GM19397 (cell line): ENCODE measurements around the gene CD2BP2.

Experiments used
- ATAC-seq: cut with Tn5 transposase; IDR thresholded peaks from one replicate; pipeline ENCODE4 v1.9.1; 2021; ENCODE audit warnings: mild to moderate bottlenecking, moderate library complexity; ENCODE audit not compliant: unreplicated experiment

Gene CD2BP2

GRCh38 chr16:30379158-30379783 lies 24.2 kb upstream of the CD2BP2 start:
- ATAC-seq, result peak; percentile 0

GRCh38 chr16:30378236-30379157 lies 23.4 kb upstream of the CD2BP2 start:
- ATAC-seq, result peak; percentile 84

DNA sequence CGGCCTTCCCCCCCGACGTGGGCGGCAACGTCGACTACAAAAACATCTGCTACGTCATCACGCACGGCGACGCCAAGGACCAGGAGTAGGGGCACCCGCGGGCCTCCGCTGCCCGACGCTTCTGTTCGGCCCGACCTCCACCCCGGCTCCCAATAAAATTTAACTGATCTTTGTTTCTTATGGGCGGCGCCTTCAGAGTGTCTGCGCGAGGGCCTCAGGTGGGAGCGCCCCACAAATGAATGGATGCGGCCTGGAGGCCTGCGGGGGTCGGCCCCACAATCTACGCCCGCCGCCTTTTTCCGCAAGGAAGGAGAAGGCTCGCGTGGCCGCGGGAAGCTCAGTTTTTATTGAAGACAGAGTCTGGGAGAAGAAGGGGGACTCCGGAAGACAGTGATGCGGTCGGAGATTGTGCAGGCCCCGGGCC lies 22.7 kb upstream of the CD2BP2 start:
- peak; percentile 49 for ATAC-seq

DNA sequence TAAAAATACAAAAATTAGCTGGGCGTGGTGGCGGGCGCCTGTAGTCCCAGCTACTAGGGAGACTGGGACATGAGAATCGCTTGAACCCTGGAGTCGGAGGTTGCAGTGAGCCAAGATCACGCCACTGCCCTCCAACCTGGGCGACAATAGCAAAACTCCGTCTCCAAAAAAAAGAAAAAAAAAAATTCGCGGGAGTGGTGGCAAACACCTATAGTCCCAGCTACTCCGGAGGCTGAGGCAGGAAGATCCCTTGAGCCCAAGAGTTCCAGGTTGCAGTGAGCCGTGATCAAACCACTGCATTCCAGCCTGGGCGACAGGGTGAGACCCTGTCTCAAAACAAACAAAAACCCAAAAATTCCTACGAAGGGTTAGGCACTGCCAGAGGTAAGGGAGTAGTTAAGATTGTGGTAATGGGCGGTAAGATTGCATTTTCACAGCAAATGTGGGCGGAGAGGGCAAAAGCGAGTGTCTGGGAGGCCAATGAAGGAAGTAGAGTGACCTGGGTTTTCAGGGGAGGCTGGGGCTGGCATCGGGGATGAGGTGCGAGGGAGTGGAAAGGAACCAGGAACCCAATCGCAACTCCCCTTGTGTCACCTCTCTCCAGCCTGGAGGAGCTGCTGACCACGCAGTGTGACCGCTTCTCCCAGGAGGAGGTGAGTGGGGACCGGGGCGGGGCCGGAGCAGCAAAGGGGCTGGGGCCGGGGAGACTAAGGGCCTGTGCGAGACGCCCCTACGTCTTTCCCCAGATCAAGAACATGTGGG lies 22.1 kb upstream of the CD2BP2 start:
- ATAC-seq, result no peak

- ATAC-seq, result no peak
Observed at GRCh38 chr16:30376461-30376902, 21.4 kb upstream of the CD2BP2 start.

GRCh38 chr16:30375864-30376263 lies 20.8 kb upstream of the CD2BP2 start:
- no peak for ATAC-seq

DNA sequence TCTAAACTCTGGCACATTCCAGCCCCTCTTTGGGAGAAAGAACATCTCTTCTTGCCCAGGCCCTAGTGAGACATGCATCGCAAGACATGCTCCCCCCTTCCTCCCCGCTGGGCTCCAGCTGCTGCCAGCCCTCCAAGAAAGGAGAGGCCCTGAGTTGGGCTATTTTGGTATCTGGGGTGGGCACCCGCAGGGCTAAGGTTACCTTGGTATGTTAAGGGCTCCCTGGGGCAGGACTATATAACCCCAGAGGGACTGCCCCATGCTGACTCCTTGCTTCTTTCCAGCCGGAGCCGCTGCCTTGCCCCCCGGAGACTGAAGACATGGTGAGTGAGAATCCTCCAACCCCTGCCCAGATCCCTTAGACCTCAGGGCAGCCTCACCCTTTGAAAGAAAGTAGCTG lies 19.4 kb upstream of the CD2BP2 start, which contains the start of gene MYL11:
MYL11 (plus strand) TSS at position 265 of the 400 bp plus-strand sequence; CDS start at position 321, 56 bp downstream.
- ATAC-seq, result no peak

GRCh38 chr16:30372725-30373124 lies 17.6 kb upstream of the CD2BP2 start:
- ATAC-seq, result no peak

DNA sequence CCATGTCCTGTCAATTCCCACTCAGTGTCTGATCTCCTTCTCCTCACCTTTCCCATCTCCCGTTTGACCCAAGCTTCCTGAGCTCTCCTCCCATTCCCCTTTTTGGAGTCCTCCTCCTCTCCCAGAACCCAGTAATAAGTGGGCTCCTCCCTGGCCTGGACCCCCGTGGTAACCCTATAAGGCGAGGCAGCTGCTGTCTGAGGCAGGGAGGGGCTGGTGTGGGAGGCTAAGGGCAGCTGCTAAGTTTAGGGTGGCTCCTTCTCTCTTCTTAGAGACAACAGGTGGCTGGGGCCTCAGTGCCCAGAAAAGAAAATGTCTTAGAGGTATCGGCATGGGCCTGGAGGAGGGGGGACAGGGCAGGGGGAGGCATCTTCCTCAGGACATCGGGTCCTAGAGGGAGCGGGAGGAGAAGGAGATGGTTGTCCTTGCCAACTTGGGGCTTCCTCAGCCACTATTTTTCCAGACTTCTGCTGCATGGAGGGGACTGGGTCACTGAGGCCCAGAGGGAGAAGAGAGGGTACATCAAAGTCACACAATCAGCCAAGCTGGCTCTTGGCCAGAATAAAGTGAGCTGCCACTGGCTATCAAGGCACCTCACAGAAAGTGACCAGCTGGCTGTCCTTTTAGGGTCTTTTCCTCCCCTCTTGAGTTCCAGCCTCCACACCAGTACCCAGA lies 17.1 kb upstream of the CD2BP2 start:
- ATAC-seq, result no peak

DNA sequence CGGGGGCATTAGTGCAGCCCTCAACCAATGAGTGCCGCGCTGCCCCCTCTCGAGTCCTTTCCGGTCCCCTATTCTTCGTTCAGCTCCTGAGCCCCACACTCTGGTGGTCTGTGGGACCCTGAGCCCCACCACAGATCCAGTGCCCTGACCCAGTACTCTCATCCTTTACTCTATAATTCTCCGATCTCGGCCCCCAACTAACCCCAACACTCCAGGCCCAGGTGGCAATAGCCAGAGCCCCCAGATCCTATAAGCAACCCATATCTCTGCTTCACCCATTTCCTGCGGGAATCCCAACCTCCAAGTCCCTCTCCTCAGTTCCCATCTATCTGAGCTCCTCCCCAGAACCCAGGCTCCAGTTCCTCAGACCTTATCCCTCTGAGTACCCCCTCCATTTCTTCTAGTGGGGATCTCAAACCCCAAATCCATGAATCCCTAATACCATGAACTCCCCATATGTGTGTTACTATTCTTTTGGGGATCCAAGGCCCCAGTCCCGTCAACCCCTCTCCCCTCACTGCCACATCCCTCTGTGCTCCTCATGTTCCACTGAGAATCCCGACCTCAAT lies 16.2 kb upstream of the CD2BP2 start:
- no peak for ATAC-seq

- ATAC-seq, result peak; percentile 71
Observed at GRCh38 chr16:30370456-30371247, 15.5 kb upstream of the CD2BP2 start, which contains the start of gene TBC1D10B. TBC1D10B (minus strand) TSS chr16:30370494; CDS start chr16:30370183, 311 bp downstream.

DNA sequence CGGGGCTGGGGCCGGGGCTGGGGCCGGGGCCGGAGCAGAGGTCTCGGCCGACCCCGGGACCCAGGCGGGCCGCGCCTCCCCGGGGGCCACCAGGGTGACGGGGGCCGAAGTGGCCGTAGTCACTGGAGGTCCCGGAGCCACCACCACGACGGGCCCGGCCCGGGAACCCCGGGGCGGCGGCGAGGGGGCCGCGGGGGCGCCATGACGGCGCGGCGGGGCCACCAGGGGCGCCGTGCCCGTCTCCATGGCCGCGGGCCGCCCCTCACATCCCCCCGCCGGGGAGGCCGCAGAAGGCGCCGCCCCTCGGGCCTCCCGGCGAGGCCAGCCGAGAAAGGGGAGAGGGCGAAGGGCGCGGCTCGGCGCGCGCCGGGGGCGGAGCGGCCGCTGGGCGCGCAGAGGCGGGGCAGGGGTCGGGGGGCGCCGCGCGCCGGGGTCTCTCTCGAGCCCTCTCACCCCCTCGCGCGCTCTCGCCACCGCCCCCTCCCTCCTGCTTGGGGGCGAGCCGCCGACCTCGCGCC lies 14.9 kb upstream of the CD2BP2 start:
- ATAC-seq, result peak; percentile 20

- no peak for ATAC-seq
Observed at GRCh38 chr16:30369091-30369937, 14.2 kb upstream of the CD2BP2 start.

- no peak for ATAC-seq
Observed at GRCh38 chr16:30368792-30369090, 13.6 kb upstream of the CD2BP2 start.

GRCh38 chr16:30368122-30368791 lies 13.1 kb upstream of the CD2BP2 start:
- no peak for ATAC-seq

GRCh38 chr16:30367349-30368009 lies 12.4 kb upstream of the CD2BP2 start:
- no peak for ATAC-seq

GRCh38 chr16:30366511-30366910 lies 11.4 kb upstream of the CD2BP2 start:
- no peak for ATAC-seq
